Ishikawa (cell line): Measurements from ENCODE around the gene TBXAS1.

Experiments used
- EP300 ChIP-seq: IDR thresholded peaks from 2 replicates; pipeline ENCODE4 v1.6.1; 2012; ENCODE audit warnings: borderline replicate concordance
- FOXM1 ChIP-seq: IDR thresholded peaks from 2 replicates; pipeline ENCODE4 v1.6.1; 2012; ENCODE audit warnings: low read depth, borderline replicate concordance
- RAD21 ChIP-seq: IDR thresholded peaks from 2 replicates; pipeline ENCODE4 v1.6.1; 2012; ENCODE audit warnings: low read depth
- TEAD4 ChIP-seq: IDR thresholded peaks from 2 replicates; pipeline ENCODE4 v1.6.1; 2012
- YY1 ChIP-seq: IDR thresholded peaks from 2 replicates; pipeline ENCODE4 v1.6.1; 2012; ENCODE audit warnings: low read depth
- ZBTB7A ChIP-seq: IDR thresholded peaks from 2 replicates; pipeline ENCODE4 v1.6.1; 2012; ENCODE audit warnings: low read depth

DNA sequence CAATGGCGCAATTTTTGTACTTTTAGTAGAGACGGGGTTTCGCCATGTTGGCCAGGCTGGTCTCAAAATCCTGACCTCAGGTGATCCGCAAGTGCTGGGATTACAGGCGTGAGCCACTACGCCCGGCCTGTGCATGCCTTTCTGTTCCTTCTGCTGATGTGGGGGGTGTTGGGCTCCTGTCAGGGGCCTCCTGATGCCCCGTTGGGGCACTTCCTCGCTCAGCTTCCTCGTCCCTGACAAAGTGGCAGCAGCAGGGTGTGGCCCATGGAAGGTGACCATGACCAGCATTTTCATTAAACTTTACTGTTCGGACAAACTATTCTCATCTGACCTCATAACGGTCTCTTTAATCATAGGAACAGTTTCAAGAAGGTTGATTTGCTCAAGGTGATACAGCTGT lies 69.4 kb downstream of the TBXAS1 start:
- TF ChIP-seq ZBTB7A, result no peak
- no peak for TF ChIP-seq YY1
- TF ChIP-seq EP300, result no peak
- no peak for TF ChIP-seq RAD21
- TF ChIP-seq TEAD4, result no peak
- no peak for TF ChIP-seq FOXM1
